T-helper 2 cell treated with Interferon-gamma antibody and Interleukin-4, amounts not matched to agents 5 μg/mL and 100 μg/mL, for 36 hours (primary cell): ENCODE results near the gene F13A1.

ENCODE experiments used
- DNase-seq: peaks from one replicate; pipeline ENCODE4 v3.0.0; 2021; ENCODE audit warnings: low spot score
- H3K27ac Mint-ChIP-seq: one replicate; pipeline ENCODE4 v1.8.0; 2021; ENCODE audit warnings: mild to moderate bottlenecking, mixed read lengths
- H3K27me3 Mint-ChIP-seq: one replicate; pipeline ENCODE4 v1.8.0; 2021; ENCODE audit warnings: low read depth, mixed read lengths
- H3K36me3 Mint-ChIP-seq: one replicate; pipeline ENCODE4 v1.8.0; 2021; ENCODE audit warnings: low read depth, mixed read lengths
- H3K4me1 Mint-ChIP-seq: one replicate; pipeline ENCODE4 v1.8.0; 2021; ENCODE audit warnings: low read depth, mixed read lengths
- H3K4me3 Mint-ChIP-seq: one replicate; pipeline ENCODE4 v1.8.0; 2022; ENCODE audit warnings: mild to moderate bottlenecking, moderate library complexity, mixed read lengths
- H3K9me3 Mint-ChIP-seq: one replicate; pipeline ENCODE4 v1.8.0; 2021; ENCODE audit warnings: mixed read lengths

F13A1 gene

DNA sequence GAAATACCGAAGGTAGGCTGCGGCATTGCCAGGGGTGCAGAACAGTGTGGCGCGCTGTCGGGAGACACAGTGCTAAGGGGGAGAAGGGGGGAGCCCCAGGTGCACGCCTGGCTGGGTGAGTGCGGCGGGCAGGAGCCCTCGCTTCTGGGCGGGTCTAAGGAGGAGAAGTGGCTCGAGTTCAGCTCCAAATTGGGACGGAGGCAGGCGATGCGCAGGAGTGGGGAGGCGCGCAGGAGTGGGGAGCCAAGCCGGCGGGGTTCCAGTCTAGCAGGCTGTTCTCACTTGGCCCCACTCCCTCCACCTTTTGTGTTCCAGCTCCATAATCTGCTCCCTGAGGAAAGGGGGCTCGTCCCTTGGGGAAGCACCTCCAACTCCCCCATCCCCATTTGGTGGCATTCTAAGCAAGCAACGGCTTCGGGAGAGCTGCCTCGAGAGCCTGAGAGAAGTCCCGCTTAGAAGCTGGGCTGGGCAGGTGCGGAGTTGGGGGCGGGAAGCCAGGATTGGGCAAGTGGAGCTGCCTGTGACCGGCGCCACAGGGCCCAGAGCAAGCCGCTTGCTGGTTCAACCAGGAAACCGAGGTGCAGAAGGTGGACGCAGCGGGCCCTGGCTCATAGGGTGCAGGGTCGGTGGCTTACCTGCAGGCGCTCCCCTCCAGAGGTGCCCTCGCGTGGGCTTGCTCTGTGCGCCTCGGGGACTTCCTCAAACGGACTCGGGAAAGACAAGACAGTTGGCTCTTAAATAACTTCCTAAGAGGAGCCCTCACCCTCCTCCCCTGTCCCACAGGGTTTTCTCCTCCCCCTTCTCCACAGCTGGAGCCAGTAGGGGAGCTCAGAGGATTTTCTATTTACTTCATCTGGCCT lies at the start of gene F13A1:
TSS of gene F13A1 (minus strand) at position 711 of the 860 bp plus-strand sequence. CDS start 1,998 bp downstream, outside the sequence.
- H3K36me3 Mint-ChIP-seq, result no peaks in the 10 kb centered on the region
- H3K27ac Mint-ChIP-seq, result no peak within 1 kb of the TSS
- H3K27me3 Mint-ChIP-seq, result peaks cover 47% of the 10 kb centered on the region
- no peaks in the 10 kb centered on the region for H3K9me3 Mint-ChIP-seq
- no peaks in the 10 kb centered on the region for H3K4me1 Mint-ChIP-seq
- DNase-seq, result no peak
- no peak within 1 kb of the TSS for H3K4me3 Mint-ChIP-seq

DNA sequence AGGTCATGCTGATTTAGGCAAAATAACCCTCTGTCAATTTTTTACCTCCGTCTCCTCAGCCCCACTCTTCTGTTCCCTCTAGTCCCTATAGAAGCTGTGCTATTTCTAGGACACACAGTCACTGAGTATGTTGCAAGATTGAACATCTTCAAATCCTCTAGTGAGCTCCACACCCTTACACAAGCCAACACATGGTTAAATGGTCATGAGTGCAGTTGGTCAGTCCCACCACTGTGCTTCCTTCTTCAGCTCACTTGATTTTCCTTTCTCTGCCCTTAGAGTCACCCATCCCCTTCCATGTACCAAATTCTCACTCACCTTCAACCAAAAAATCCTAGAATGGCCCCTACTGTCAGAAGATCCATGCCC lies 48.2 kb upstream of the F13A1 start:
- H3K27me3 Mint-ChIP-seq, result no peaks in the 10 kb centered on the region
- no peak overlapping the region for H3K27ac Mint-ChIP-seq
- no peaks in the 10 kb centered on the region for H3K36me3 Mint-ChIP-seq
- H3K4me3 Mint-ChIP-seq, result no peak overlapping the region
- DNase-seq, result no peak
- no peaks in the 10 kb centered on the region for H3K4me1 Mint-ChIP-seq
- no peaks in the 10 kb centered on the region for H3K9me3 Mint-ChIP-seq

DNA sequence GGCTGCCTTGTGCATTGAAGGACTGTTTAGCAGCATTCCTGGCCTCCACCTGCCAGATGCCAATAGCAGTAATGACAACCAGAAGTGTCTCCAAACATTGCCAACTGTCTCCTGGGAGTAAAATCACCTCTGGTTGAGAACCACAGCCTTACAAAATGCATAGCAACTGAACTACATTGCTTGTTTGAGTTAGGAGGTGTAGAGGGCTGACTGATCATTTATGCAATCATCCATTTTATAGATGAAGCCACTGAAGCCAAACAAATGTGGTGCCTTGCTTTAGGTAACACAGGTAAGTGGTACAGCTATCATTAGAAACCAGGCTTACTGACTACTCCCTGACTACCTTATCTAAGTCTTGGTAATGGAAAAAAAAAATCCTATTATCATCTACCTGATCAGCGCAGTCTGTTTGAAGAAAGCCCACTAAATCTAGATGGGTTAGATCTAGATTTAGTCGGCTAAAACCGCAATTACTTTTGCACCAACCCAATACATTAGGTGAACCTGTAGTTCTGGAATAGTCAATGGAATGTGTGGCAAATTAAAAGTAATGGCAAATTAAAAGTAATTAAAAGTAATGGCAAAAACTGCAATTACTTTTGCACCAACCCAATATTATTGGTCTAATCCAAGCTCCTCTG lies 47.7 kb upstream of the F13A1 start:
- H3K36me3 Mint-ChIP-seq, result no peaks in the 10 kb centered on the region
- H3K27me3 Mint-ChIP-seq, result no peaks in the 10 kb centered on the region
- no peaks in the 10 kb centered on the region for H3K9me3 Mint-ChIP-seq
- no peak overlapping the region for H3K27ac Mint-ChIP-seq
- no peaks in the 10 kb centered on the region for H3K4me1 Mint-ChIP-seq
- no peak for DNase-seq
- no peak overlapping the region for H3K4me3 Mint-ChIP-seq

DNA sequence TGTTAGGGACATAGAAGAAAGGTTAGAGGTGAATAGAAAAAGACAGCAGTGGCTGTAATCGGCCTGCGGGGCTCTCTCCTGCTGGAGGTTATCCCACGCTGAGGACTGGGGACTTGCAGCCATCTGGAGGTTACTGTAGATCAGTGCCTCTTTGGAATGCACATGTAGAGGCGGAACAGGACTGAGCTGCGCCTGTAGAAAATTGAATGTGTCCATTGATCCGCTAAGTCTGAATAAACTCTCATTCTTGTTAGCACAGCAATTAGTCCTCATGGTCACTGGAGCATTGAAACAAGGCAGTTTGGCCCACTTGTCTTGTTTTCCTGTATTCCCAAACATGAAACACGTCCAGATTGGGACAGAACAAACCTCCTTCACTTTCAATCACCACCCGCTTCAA lies 46.3 kb upstream of the F13A1 start:
- no peaks in the 10 kb centered on the region for H3K27me3 Mint-ChIP-seq
- H3K4me1 Mint-ChIP-seq, result no peaks in the 10 kb centered on the region
- H3K4me3 Mint-ChIP-seq, result no peak overlapping the region
- H3K27ac Mint-ChIP-seq, result no peak overlapping the region
- no peaks in the 10 kb centered on the region for H3K36me3 Mint-ChIP-seq
- no peak for DNase-seq
- no peaks in the 10 kb centered on the region for H3K9me3 Mint-ChIP-seq

DNA sequence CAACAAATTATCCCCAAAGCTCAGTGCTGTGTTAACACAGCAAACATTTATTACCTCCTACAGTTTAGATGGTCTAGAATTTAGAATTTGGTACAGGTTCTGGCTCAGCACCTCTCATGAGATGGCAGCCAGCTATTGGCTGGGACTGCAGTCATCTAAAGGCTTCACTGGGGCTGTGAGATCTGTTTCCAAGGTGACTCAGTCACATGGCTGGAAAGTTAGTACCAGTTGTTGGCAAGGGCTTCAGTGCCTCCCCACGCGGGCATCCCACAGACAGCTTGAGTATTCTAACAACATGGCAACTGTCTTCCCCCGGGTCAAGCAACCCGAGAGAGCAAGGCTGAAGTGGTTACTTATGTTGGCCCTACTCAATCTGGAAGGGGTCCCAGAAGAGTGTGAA lies 44.8 kb upstream of the F13A1 start:
- DNase-seq, result no peak
- Mint-ChIP-seq H3K9me3 (no peaks in the 10 kb centered on the region), H3K27ac (no peak overlapping the region), H3K27me3 (no peaks in the 10 kb centered on the region), H3K36me3 (no peaks in the 10 kb centered on the region), H3K4me1 (no peaks in the 10 kb centered on the region), H3K4me3 (no peak overlapping the region)

DNA sequence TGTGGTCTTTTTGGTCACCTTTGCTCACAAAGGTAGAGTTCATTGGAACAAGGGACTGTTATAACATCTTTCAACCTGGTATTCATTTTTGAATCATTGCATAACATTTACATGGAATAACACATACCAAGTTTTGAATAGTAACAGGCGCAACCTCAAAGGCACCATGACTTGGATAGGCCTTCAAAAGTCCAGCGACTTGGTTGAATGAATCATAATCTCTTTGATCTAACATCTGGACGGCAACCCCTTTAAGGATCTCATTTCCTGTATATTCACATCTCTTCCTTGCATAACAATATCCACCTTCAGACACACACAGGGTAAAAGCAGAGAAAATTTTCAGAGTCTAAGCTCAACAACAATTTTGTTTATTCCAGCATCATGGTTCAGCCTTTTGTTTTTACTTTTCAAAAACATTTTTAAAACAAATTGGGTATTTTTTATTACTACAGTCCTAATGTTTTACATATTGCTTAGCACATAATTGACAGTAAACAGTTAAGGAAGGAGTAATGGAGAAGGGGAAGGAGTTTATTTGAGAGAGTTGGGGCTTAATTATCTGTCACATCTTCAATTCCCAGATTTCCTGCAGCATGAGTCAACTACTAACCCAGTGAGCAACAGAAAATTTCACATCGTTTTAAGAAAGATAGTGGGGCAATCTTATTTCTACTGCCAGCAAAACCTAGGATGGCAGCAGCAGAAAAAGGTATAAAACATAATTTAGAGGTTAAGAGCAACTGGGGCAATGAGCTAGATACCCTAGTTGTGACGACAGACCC lies 41.8 kb upstream of the F13A1 start:
- Mint-ChIP-seq H3K9me3 (no peaks in the 10 kb centered on the region), H3K4me3 (no peak overlapping the region), H3K4me1 (no peaks in the 10 kb centered on the region), H3K36me3 (no peaks in the 10 kb centered on the region), H3K27me3 (peaks cover 8% of the 10 kb centered on the region), H3K27ac (no peak overlapping the region)
- DNase-seq, result no peak

DNA sequence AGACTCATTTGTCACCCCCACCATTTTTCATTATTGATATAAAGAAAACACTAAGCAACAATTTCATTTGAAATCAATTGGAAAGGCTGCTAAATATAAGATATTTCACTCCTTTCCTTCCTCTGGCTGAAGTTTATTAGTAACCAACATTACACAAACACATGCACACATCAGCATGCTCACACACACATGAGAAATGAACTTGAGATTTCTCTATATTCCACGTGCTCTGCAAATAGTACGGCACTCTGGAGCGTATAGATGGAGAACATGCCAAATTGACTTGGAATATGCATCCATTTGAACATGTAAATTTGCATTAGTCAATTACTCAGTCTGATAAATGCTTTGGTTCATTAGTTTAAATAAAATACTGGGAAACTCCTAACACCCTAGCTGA lies 37.1 kb upstream of the F13A1 start:
- Mint-ChIP-seq H3K4me1 (no peaks in the 10 kb centered on the region), H3K36me3 (no peaks in the 10 kb centered on the region)
- no peak for DNase-seq

DNA sequence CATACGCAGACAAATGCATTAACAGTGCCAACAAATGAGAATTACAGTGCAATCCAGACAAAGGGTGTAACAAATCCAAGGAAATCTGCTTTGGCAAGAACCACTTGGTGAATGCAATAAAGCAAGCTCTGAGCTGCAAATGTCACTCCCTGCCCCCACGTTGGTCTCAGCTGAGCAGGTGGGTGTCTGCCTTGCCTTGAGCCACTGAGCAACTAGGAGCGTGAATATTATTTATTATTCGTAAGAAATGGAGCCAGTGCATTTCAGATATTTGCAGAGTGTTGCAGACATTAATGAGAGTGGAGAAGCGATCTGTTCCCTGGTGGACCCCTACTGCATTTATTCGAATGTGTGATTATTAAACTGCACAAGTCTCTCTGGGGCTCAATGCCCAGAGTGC lies 36.6 kb upstream of the F13A1 start:
- H3K9me3 Mint-ChIP-seq, result no peaks in the 10 kb centered on the region
- H3K4me3 Mint-ChIP-seq, result no peak overlapping the region
- no peak for DNase-seq
- no peaks in the 10 kb centered on the region for H3K4me1 Mint-ChIP-seq
- H3K36me3 Mint-ChIP-seq, result no peaks in the 10 kb centered on the region
- H3K27ac Mint-ChIP-seq, result no peak overlapping the region
- H3K27me3 Mint-ChIP-seq, result peaks cover 10% of the 10 kb centered on the region

More for the DNA sequence above, 37.1 kb upstream of the F13A1 start:
- Mint-ChIP-seq H3K4me3 (no peak overlapping the region), H3K27ac (no peak overlapping the region), H3K27me3 (peaks cover 10% of the 10 kb centered on the region), H3K9me3 (no peaks in the 10 kb centered on the region)

- Mint-ChIP-seq H3K4me3 (no peak overlapping the region), H3K4me1 (no peaks in the 10 kb centered on the region), H3K27me3 (peaks cover 10% of the 10 kb centered on the region), H3K27ac (no peak overlapping the region), H3K9me3 (no peaks in the 10 kb centered on the region), H3K36me3 (no peaks in the 10 kb centered on the region)
- DNase-seq, result no peak
Observed at GRCh38 chr6:6352772-6353171, 32.3 kb upstream of the F13A1 start.

- no peak for DNase-seq
Observed at GRCh38 chr6:6351511-6352025, 31.1 kb upstream of the F13A1 start.

DNA sequence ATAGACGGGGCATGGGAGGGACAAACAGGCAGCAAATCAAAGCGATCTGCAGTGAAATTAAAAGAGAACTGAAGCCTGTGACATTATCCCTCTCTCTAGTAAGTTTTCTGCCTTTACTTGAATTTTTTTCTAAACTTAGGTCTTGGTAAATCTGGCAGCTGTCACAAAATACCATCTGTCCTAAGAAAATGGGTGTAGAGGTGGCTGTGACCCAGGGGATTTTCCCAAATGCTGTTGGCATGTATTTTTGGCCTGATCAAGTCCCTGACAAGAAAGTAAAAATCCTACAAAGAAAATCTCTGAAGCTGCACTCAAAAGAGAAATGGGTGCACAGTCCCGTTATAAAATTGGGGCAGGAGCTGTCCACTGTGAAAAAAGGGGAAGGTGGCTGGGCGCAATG lies 30.2 kb upstream of the F13A1 start:
- Mint-ChIP-seq H3K4me3 (no peak overlapping the region), H3K9me3 (no peaks in the 10 kb centered on the region), H3K27me3 (peaks cover 10% of the 10 kb centered on the region), H3K36me3 (no peaks in the 10 kb centered on the region), H3K4me1 (no peaks in the 10 kb centered on the region), H3K27ac (no peak overlapping the region)
- no peak for DNase-seq

More at GRCh38 chr6:6351511-6352025, 31.1 kb upstream of the F13A1 start:
- no peaks in the 10 kb centered on the region for H3K9me3 Mint-ChIP-seq
- peaks cover 7% of the 10 kb centered on the region for H3K27me3 Mint-ChIP-seq
- H3K36me3 Mint-ChIP-seq, result no peaks in the 10 kb centered on the region
- no peak overlapping the region for H3K27ac Mint-ChIP-seq
- no peaks in the 10 kb centered on the region for H3K4me1 Mint-ChIP-seq
- H3K4me3 Mint-ChIP-seq, result no peak overlapping the region

DNA sequence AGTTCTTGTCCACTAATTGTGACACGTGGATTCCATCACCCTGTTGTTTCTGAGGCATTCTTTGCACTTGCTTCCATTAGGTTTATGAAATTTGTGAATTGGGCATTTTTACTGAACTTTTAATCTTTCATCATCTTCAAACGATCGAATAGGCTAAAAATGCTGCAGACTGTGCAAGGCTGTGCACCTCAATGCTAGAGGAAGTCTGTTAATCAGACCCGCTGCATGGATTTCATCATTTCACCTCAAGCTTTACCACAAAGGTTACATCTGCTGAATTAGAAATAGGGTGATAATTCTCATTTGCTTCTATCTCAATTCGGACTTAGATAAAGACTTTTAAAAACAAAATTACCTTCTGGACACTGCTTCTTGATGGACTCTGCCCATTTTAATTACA lies 27.8 kb upstream of the F13A1 start:
- H3K4me1 Mint-ChIP-seq, result no peaks in the 10 kb centered on the region
- no peak overlapping the region for H3K4me3 Mint-ChIP-seq
- no peaks in the 10 kb centered on the region for H3K9me3 Mint-ChIP-seq
- H3K27ac Mint-ChIP-seq, result no peak overlapping the region
- peaks cover 11% of the 10 kb centered on the region for H3K27me3 Mint-ChIP-seq
- H3K36me3 Mint-ChIP-seq, result no peaks in the 10 kb centered on the region
- no peak for DNase-seq

GRCh38 chr6:6346427-6347023 lies 26.1 kb upstream of the F13A1 start:
- Mint-ChIP-seq H3K36me3 (no peaks in the 10 kb centered on the region), H3K4me1 (no peaks in the 10 kb centered on the region), H3K9me3 (no peaks in the 10 kb centered on the region), H3K4me3 (no peak overlapping the region), H3K27me3 (peaks cover 18% of the 10 kb centered on the region), H3K27ac (no peak overlapping the region)
- DNase-seq, result no peak
